Memory B cell (primary cell): Measurements from ENCODE around the gene CD48.
"Not testable (repeated sequence)": the region's sequence is repeated elsewhere in the genome, so short reads cannot be mapped to it uniquely, and the experiment has no call there.

Experiments
- ATAC-seq: fragments of 150-1000 bp; cut with Tn5 transposase; 2 replicates; pipeline ENCODE4 v1.10.0; 2021; ENCODE audit warnings: low read depth, mild to moderate bottlenecking, moderate library complexity
- DNase-seq, 2 donors: peaks; one replicate each; pipeline ENCODE4 v3.0.0; 2022; ENCODE audit warnings: low spot score in 2 of 2
- H3K27ac Mint-ChIP-seq: one replicate; pipeline ENCODE4 v1.8.0; 2022; ENCODE audit warnings: mild to moderate bottlenecking, moderate library complexity, mixed read lengths
- H3K27me3 Mint-ChIP-seq: one replicate; pipeline ENCODE4 v1.8.0; 2022; ENCODE audit warnings: mixed read lengths
- H3K36me3 Mint-ChIP-seq: one replicate; pipeline ENCODE4 v1.8.0; 2022; ENCODE audit warnings: mild to moderate bottlenecking, mixed read lengths
- H3K4me1 Mint-ChIP-seq: one replicate; pipeline ENCODE4 v1.8.0; 2022; ENCODE audit warnings: mixed read lengths
- H3K4me3 Mint-ChIP-seq: one replicate; pipeline ENCODE4 v1.8.0; 2022; ENCODE audit warnings: mild to moderate bottlenecking, moderate library complexity, mixed read lengths
- H3K9me3 Mint-ChIP-seq: one replicate; pipeline ENCODE4 v1.8.0; 2022; ENCODE audit warnings: mixed read lengths

CD48 gene

DNA sequence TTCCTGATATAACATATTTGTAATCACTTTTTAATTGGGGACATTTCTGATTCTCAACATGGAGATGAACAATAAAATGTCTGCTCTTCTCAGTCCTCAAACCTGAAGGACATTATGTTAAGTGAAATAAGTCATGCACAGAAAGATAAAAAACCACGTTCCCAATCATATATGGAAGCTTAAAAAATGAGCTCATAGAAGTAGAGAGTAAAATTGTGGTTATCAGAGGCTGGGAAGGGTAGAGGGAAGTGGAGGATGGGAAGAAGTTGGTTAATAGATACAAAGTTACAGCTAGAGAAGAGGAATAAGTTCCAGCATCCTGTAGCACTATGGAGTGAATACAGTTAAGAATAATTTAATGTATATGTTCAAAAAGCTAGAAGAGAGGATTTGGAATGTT, 1.5 kb upstream of the CD48 start:
- no peak overlapping the region for H3K4me3 Mint-ChIP-seq
- ATAC-seq (no peak), DNase-seq (no peak)
- no peak overlapping the region for H3K27ac Mint-ChIP-seq
- no peaks in the 10 kb centered on the region for H3K27me3 Mint-ChIP-seq
- no peaks in the 10 kb centered on the region for H3K36me3 Mint-ChIP-seq
- no peaks in the 10 kb centered on the region for H3K9me3 Mint-ChIP-seq
- H3K4me1 Mint-ChIP-seq: peaks cover 16% of the 10 kb centered on the region

DNA sequence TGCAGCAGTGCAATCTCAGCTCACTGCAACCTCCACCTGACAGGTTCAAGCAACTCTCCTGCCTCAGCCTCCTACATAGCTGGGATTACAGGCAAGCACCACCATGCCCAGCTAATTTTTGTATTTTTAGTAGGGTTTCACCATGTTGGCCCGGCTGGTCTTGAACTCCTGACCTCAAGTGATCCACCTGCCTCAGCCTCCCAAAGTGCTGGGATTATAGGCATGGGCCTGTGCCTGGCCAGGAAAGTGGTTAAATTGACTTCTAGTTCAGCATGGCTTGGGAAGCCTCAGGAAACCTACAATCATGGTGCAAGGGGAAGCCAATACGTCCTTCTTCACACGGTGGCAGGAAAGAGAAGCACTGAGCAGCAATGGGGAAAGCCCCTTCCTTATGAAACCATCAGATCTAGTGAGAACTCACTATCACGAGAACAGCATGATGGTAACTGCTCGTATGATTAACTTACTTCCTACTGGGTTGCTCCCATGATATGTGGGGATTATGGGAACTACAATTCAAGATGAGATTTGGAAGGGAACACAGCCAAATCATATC, 981 bp upstream of the CD48 start:
- DNase-seq: peak; percentile 35 to 54
- ATAC-seq: peak; percentile 70

DNA sequence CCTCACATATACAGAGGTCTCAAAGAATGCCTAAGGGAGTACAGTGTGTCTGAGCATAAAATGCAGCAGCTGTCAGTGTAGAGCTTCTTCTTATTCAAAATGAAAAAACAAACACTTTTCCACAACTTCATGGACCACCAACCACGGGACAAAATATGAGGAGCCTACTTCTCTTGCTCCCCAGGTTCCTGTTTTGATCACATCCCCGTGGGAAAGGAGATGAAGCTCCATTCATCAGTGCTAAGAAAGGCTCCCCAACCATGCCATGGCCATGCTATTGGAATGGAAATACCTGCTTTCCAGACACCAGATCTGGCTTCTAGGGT, 383 bp downstream of the CD48 start:
- Mint-ChIP-seq H3K27ac (no peak overlapping the region), H3K27me3 (no peaks in the 10 kb centered on the region)

More for the DNA sequence above, 981 bp upstream of the CD48 start:
- H3K4me1 Mint-ChIP-seq: peaks cover 16% of the 10 kb centered on the region
- H3K9me3 Mint-ChIP-seq, H3K27me3 Mint-ChIP-seq, H3K27ac Mint-ChIP-seq, H3K4me3 Mint-ChIP-seq, H3K36me3 Mint-ChIP-seq: not testable (repeated sequence)

DNA sequence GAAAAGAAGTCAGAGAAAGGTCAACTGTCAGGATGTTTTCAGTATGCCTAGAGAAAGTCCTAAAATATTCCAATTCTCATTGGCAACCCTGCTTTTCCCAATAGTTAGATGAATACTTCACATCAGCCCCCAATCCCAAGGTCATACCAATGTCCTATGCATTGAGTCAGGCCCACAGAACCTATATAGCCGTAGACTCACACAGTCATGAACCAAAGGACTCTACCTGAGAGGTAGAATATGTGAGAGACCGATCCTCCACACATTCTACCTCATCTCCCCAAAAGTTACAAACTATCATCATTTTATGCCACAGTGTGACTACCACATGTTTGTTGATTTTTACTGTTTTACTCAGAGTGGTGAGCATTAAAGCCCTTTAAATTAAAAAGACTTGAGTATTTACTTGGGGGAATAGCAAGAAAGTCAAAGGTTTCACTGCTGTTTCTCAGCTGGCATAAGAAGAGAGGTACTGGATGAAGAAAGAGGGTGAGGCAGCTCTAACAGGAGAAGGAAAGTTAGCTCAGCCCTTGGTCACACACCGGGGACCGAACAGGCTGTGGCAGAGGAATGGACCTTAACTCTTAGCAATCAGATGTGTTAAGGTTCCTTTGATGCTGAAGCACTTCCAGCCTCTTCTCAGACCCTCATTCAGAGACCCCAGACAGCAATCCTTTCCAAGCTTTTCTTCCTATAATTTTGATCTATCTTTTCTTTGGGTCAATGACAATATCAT, 937 bp downstream of the CD48 start:
- DNase-seq (no peak), ATAC-seq (no peak)
- Mint-ChIP-seq H3K27me3 (no peaks in the 10 kb centered on the region), H3K4me1 (peaks cover 18% of the 10 kb centered on the region), H3K9me3 (no peaks in the 10 kb centered on the region), H3K27ac (no peak overlapping the region), H3K4me3 (no peak overlapping the region), H3K36me3 (no peaks in the 10 kb centered on the region)

More for the DNA sequence above, 383 bp downstream of the CD48 start:
- Mint-ChIP-seq H3K4me1 (peaks cover 16% of the 10 kb centered on the region), H3K9me3 (no peaks in the 10 kb centered on the region), H3K4me3 (no peak overlapping the region), H3K36me3 (no peaks in the 10 kb centered on the region)
- no peak for ATAC-seq
- no peak for DNase-seq

DNA sequence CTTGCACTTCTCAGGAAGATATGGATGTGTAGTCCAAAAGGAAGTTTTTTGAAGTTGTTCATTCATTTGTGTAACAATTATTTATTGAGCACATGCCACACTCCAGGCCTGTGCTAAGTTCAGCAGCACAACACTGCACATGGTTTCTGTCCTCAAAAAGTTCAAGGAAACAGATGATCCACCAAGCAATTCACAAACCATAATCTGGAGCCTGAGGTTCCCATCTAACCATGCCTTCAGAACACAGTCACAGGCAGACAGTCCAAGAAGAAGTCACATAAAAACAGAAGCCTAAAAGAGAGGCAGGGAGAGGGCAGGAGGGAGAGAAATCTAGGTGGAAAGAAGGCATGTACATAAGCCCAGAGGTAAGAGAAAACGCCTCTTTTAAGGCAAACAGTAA, 1.9 kb downstream of the CD48 start:
- H3K4me1 Mint-ChIP-seq: peaks cover 26% of the 10 kb centered on the region
- H3K36me3 Mint-ChIP-seq: peaks cover 1% of the 10 kb centered on the region
- no peak overlapping the region for H3K4me3 Mint-ChIP-seq
- DNase-seq (no peak), ATAC-seq (no peak)
- no peaks in the 10 kb centered on the region for H3K9me3 Mint-ChIP-seq
- H3K27ac Mint-ChIP-seq: no peak overlapping the region
- H3K27me3 Mint-ChIP-seq: no peaks in the 10 kb centered on the region

DNA sequence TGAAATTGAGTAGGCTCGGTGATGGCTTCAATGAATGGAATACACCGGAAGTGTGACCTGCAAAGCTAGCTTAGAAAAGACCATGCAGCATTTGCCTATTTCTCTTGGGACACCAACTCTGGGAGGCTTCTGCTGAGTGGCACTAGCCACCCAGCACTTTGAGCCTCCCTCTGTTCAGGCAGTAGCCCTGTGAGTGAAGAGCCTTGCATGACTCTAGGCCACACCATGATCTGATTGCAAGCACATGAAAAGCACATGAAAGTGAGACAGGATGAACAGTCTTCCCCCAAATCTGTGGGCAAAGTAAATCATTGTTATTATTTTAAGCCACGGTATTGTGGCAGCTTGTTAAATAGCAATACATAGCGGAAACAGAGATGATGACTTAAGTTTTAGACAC, 2.8 kb downstream of the CD48 start:
- H3K9me3 Mint-ChIP-seq: no peaks in the 10 kb centered on the region
- H3K4me3 Mint-ChIP-seq: no peak overlapping the region
- peaks cover 30% of the 10 kb centered on the region for H3K4me1 Mint-ChIP-seq
- DNase-seq (no peak), ATAC-seq (no peak)
- no peaks in the 10 kb centered on the region for H3K27me3 Mint-ChIP-seq
- no peak overlapping the region for H3K27ac Mint-ChIP-seq
- peaks cover 2% of the 10 kb centered on the region for H3K36me3 Mint-ChIP-seq

DNA sequence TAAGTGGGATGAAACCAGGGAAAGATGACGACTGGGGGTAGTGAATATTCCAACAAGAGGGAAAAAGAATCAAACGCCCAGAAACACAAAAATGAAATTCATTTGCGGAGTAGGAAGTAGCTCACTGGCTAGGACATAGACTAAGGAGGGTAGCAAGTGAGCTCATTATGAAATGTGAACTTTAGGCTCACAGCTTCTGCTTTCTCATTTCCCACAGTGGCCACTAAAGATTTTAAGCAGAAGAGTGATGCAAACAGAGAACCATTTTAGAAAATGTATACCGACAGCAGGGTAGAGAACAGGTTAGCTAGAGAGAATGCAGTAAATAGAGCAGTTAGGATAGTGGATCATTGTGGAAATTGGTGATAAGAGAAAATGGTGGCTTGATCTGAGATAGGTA, 3.5 kb downstream of the CD48 start:
- Mint-ChIP-seq H3K9me3 (no peaks in the 10 kb centered on the region), H3K36me3 (peaks cover 9% of the 10 kb centered on the region), H3K27ac (no peak overlapping the region), H3K27me3 (no peaks in the 10 kb centered on the region), H3K4me1 (peaks cover 34% of the 10 kb centered on the region), H3K4me3 (no peak overlapping the region)
- ATAC-seq (peak; percentile 41), DNase-seq (peak in 1 of 2 donors; percentile 24)

DNA sequence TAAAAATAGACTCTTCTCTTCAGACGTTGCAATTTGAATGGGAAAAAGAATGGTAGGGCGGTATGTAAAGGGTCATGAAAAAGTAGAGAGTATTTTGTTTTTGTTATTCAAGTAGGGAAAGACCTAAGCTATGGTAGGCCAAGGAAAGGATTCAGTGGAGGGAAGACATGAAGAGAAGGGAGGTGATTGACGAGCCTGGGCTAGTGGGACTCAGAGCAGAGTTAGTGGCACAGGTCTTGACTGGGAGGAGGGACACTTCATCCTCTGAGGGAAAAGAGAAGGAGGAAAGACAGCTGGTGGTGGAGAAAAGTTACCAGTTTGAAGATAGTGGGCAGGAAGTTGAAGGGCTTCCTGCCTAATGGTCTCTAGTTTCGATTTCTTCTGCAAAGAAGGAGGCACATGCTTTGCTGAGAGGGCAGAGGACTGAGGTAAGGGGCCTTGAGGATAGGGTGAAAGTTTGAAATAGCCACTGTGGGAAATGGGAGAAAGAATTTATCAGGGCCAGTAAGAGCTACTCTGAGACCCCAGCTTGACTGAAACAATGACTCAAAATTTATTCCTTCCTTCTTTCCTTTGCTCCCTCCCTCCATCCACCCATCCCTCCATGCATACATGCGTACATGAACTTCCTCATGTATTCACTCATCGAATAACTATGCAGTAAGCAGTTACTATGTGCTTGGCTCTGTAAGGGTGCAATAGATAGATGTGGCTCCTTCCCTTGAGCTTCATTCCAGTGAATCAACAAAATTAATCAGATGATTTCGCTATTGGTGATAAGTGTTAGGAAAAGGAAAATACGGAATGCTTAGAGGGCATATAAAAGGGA, 4.2 kb downstream of the CD48 start:
- ATAC-seq: no peak
- Mint-ChIP-seq H3K4me3 (no peak overlapping the region), H3K36me3 (peaks cover 14% of the 10 kb centered on the region), H3K27me3 (no peaks in the 10 kb centered on the region), H3K27ac (no peak overlapping the region), H3K9me3 (no peaks in the 10 kb centered on the region), H3K4me1 (peaks cover 37% of the 10 kb centered on the region)
- no peak for DNase-seq

DNA sequence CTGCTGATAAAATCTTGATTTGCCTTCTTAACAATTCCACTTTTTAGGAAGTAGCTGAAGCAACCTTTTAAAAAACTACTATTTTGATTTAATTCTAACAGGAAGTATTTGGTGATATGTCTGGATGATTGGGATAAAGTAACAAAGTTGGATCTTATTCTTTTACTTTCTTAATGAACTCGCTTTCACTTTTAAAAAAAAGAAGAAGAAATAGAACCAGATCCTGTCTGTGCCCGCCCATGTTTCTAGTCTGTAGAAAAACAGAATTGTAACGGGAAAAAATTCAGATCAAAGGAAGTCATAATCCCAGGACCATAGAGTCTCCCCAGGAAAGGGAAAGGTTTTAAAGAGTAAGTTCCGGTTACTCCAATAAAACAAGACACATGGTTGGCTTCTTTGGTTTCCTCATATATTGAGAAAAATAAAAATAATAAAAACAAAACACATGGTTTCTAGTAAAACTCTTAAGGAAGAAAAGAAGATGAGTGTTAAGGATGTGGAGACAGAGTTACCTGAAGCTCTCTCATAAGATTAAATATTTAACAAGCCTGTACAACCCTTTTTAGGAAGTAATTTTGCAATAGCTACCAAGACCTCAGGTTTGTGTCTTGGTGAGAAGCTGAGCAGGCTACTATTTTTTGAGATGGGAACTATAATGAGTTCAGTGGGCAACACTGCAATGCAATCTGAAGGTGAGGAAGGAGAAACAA, 4.9 kb downstream of the CD48 start:
- H3K4me1 Mint-ChIP-seq: peaks cover 41% of the 10 kb centered on the region
- H3K27ac Mint-ChIP-seq: no peak overlapping the region
- H3K36me3 Mint-ChIP-seq: peaks cover 17% of the 10 kb centered on the region

DNA sequence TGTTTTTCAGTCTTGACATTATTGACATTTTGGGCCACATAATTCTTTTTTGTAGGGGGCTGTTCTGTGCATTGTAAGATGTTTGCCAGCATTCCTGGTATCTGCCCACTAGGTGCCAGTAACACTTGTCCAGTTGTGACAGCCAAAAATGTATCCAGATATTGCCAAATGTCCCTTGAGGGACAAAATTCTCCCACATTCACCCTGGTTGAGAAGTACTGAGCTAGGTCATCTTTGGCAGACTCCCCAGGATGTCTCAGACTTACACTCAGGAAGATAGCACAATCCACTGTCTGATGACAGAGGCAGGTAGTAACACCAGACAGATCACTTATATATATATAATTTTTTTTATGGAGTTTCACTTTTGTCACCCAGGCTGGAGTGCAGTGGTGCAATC, 5.9 kb downstream of the CD48 start:
- Mint-ChIP-seq H3K4me1 (peaks cover 40% of the 10 kb centered on the region), H3K27ac (no peak overlapping the region), H3K36me3 (peaks cover 17% of the 10 kb centered on the region), H3K4me3 (peak overlapping the region; percentile 66), H3K27me3 (no peaks in the 10 kb centered on the region), H3K9me3 (no peaks in the 10 kb centered on the region)
- DNase-seq (no peak), ATAC-seq (no peak)

More for the DNA sequence above, 4.9 kb downstream of the CD48 start:
- H3K9me3 Mint-ChIP-seq: no peaks in the 10 kb centered on the region
- peak overlapping the region; percentile 54 for H3K4me3 Mint-ChIP-seq
- ATAC-seq: no peak
- no peak for DNase-seq
- no peaks in the 10 kb centered on the region for H3K27me3 Mint-ChIP-seq

DNA sequence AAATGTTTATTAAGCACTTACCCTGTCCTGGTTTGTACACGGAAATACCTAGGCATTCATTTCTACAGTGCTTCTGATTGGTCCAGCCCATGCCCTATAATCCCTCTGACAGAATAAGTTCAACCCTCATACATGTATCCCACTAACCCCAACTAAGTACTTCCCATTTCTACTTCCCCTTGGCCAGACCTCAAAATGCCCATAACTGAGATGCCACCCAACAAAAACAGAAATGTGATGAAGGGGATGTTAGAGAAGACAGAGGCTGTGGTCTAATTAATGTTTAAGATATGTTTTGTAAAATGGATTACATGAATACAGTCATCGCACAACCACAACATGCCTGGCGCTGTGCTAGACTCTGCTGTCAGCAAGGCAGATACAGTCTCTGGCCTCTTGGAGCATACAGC, 6.4 kb downstream of the CD48 start:
- Mint-ChIP-seq H3K4me3 (peak overlapping the region; percentile 66), H3K36me3 (peaks cover 17% of the 10 kb centered on the region), H3K4me1 (peaks cover 43% of the 10 kb centered on the region)
- H3K9me3 Mint-ChIP-seq, H3K27ac Mint-ChIP-seq, H3K27me3 Mint-ChIP-seq, DNase-seq: not testable (repeated sequence)
- peak; percentile 42 for ATAC-seq

DNA sequence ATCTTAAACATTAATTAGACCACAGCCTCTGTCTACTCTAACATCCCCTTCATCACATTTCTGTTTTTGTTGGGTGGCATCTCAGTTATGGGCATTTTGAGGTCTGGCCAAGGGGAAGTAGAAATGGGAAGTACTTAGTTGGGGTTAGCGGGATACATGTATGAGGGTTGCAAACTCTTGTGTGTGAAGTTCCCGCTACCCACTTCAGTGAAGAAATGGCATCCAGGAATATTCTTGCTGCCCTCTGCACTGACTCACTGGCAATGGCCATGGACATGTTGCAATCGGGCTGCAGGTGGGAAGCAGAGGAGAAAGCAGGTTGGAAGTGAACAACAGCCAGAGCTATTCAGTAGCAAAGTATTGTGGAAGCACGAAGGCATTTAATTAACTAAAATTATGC, 7.4 kb downstream of the CD48 start:
- peak overlapping the region; percentile 85 for H3K4me3 Mint-ChIP-seq
- H3K27me3 Mint-ChIP-seq: no peaks in the 10 kb centered on the region
- H3K27ac Mint-ChIP-seq: no peak overlapping the region
- no peaks in the 10 kb centered on the region for H3K9me3 Mint-ChIP-seq
- H3K4me1 Mint-ChIP-seq: peaks cover 46% of the 10 kb centered on the region
- DNase-seq: peak in 1 of 2 donors; percentile 36
- ATAC-seq: peak; percentile 70
- peaks cover 19% of the 10 kb centered on the region for H3K36me3 Mint-ChIP-seq

DNA sequence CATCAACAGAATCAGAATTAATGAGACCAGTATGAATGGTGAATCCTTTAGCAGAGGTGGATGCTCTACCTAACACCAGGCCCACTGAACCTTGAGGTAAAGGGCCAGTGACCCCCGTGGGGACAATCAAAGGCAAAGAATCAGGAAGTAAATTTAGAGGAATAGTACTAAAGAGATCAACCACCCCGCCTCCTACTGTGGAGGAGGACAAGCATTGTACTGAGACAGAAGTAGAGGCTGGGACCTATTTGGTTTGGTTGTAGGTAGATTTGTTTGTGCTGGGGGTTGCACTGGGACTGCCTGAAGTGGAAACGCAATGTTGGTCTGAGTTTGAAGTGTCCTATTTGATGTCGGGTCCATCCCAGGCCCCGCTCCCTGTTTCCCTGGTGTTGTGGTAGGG, 9.5 kb downstream of the CD48 start:
- Mint-ChIP-seq H3K27ac (no peak overlapping the region), H3K4me1 (peaks cover 52% of the 10 kb centered on the region), H3K36me3 (peaks cover 21% of the 10 kb centered on the region), H3K9me3 (no peaks in the 10 kb centered on the region), H3K4me3 (peak overlapping the region; percentile 12), H3K27me3 (no peaks in the 10 kb centered on the region)
- ATAC-seq (no peak), DNase-seq (no peak)

DNA sequence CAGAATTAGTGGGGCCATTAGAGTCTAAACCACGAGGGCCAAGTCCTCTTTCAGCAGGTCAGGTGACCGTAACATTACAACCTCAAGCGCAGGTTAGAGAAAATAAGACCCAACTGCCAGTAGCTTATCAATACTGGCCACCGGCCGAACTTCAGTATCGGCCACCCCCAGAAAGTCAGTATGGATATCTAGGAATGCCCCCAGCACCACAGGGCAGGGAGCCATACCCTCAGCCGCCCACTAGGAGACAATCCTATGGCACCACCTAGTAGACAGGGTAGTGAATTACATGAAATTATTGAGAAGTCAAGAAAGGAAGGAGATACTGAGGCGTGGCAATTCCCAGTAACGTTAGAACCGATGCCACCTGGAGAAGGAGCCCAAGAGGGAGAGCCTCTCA, 19.2 kb downstream of the CD48 start:
- not testable (repeated sequence) for H3K27me3 Mint-ChIP-seq, H3K9me3 Mint-ChIP-seq, ATAC-seq, H3K4me3 Mint-ChIP-seq, DNase-seq
- Mint-ChIP-seq H3K36me3 (peaks cover 28% of the 10 kb centered on the region), H3K4me1 (peaks cover 38% of the 10 kb centered on the region), H3K27ac (peak overlapping the region; percentile 78)
